Ascending aorta (tissue), 2 donors: ENCODE measurements around the gene GIGYF2. TPM values are rescaled to one million over a fixed set of nuclear protein-coding genes. Genes with fewer than 3 reads are reported as not detected.

Source experiments
- DNase-seq, 2 donors: peaks; one replicate each; pipeline ENCODE4 v3.0.0-alpha.2; 2019; ENCODE audit warnings: low spot score in 2 of 2
- H3K27ac ChIP-seq, 2 donors: fragments of 200-600 bp; sonication (generic); one replicate each; pipeline ENCODE4 v1.5.1; 2016 to 2017; ENCODE audit warnings: mild to moderate bottlenecking in 1 of 2
- H3K27me3 ChIP-seq: fragments of 200-600 bp; sonication (generic); one replicate; pipeline ENCODE4 v1.5.1; 2017
- H3K36me3 ChIP-seq, 2 donors: fragments of 200-600 bp; sonication (generic); one replicate each; pipeline ENCODE4 v1.5.1; 2016
- H3K4me1 ChIP-seq, 2 donors: fragments of 200-600 bp; sonication (generic); one replicate each; pipeline ENCODE4 v1.5.1; 2016 to 2017; ENCODE audit warnings: mild to moderate bottlenecking in 1 of 2
- H3K4me3 ChIP-seq, 2 donors: fragments of 200-600 bp; sonication (generic); one replicate each; pipeline ENCODE4 v1.5.1; 2016 to 2017; ENCODE audit warnings: mild to moderate bottlenecking in 1 of 2
- H3K9me3 ChIP-seq, 2 donors: fragments of 200-600 bp; sonication (generic); one replicate each; pipeline ENCODE4 v1.5.1; 2016
- CTCF ChIP-seq, 3 experiments: fragments of 200-600 bp in 2 of 3; fragments of 450-650 bp in 1 of 3; sonication (generic) in 2 of 3; IDR thresholded peaks; one replicate each; pipeline ENCODE4 v1.5.1; 2016 to 2019; ENCODE audit warnings: antibody characterized with exemption in 3 of 3, mild to moderate bottlenecking in 1 of 3, moderate library complexity in 1 of 3
- intact Hi-C: fragments of 100-400 bp; cut with DNase I; formaldehyde crosslinking; loops from one replicate; pipeline ENCODE4 v1.15.1; 2023
- total RNA-seq: library from RNA; depleted of rRNA; stranded (reverse); fragments of >200 nt; gene quantifications from one replicate; pipeline ENCODE4 v1.1.0, GENCODE V29; 2016

Gene GIGYF2
- total RNA-seq, 1 donor from 2014 or later: 27.5 TPM

GRCh38 chr2:232835687-232836208 is 138.6 kb downstream of the GIGYF2 start:
- no peak for DNase-seq
- H3K27me3 ChIP-seq: no peaks in the 10 kb centered on the region
- peaks cover 0 to 2% of the 10 kb centered on the region in 2 donors for H3K4me1 ChIP-seq
- intact Hi-C loops: no loop called here
- H3K27ac ChIP-seq: no peak overlapping the region
- no peak for TF ChIP-seq CTCF (IDR thresholded peaks at IDR 0.05)
- H3K4me3 ChIP-seq: no peak overlapping the region
- H3K9me3 ChIP-seq: no peaks in the 10 kb centered on the region
- H3K36me3 ChIP-seq: peaks cover 49 to 76% of the 10 kb centered on the region in 2 donors

- Histone ChIP-seq H3K4me1 (peaks cover 0 to 2% of the 10 kb centered on the region in 2 donors), H3K9me3 (no peaks in the 10 kb centered on the region), H3K27me3 (no peaks in the 10 kb centered on the region), H3K27ac (no peak overlapping the region), H3K4me3 (no peak overlapping the region), H3K36me3 (peaks cover 44 to 78% of the 10 kb centered on the region in 2 donors)
- no peak for TF ChIP-seq CTCF (IDR thresholded peaks at IDR 0.05)
- DNase-seq: no peak
- intact Hi-C loops: no loop called here
Measured at GRCh38 chr2:232836934-232837333, 139.8 kb downstream of the GIGYF2 start.

- Histone ChIP-seq H3K27ac (no peak overlapping the region), H3K4me1 (peaks cover 0 to 2% of the 10 kb centered on the region in 2 donors), H3K9me3 (no peaks in the 10 kb centered on the region), H3K27me3 (no peaks in the 10 kb centered on the region), H3K4me3 (no peak overlapping the region), H3K36me3 (peaks cover 39 to 71% of the 10 kb centered on the region in 2 donors)
- intact Hi-C loops: no loop called here
- DNase-seq: no peak
- no peak for TF ChIP-seq CTCF (IDR thresholded peaks at IDR 0.05)
Measured at GRCh38 chr2:232838406-232838874, 141.3 kb downstream of the GIGYF2 start.

- peak in 1 of 2 donors; percentile 48 for DNase-seq
- H3K27ac ChIP-seq: no peak overlapping the region
- H3K27me3 ChIP-seq: no peaks in the 10 kb centered on the region
- intact Hi-C loops: no loop called here
- H3K4me3 ChIP-seq: no peak overlapping the region
- TF ChIP-seq CTCF (IDR thresholded peaks at IDR 0.05): no peak
- peaks cover 40 to 68% of the 10 kb centered on the region in 2 donors for H3K36me3 ChIP-seq
- peaks cover 0 to 2% of the 10 kb centered on the region in 2 donors for H3K4me1 ChIP-seq
- no peaks in the 10 kb centered on the region for H3K9me3 ChIP-seq
Measured at GRCh38 chr2:232839411-232840079, 142.4 kb downstream of the GIGYF2 start.

- Histone ChIP-seq H3K4me1 (peaks cover 0 to 2% of the 10 kb centered on the region in 2 donors), H3K27me3 (no peaks in the 10 kb centered on the region), H3K4me3 (no peak overlapping the region), H3K9me3 (no peaks in the 10 kb centered on the region), H3K27ac (no peak overlapping the region), H3K36me3 (peaks cover 58 to 68% of the 10 kb centered on the region in 2 donors)
- TF ChIP-seq CTCF (IDR thresholded peaks at IDR 0.05): no peak
- DNase-seq: no peak
- intact Hi-C loops: no loop called here
Measured at GRCh38 chr2:232842689-232843088, 145.6 kb downstream of the GIGYF2 start.
